K562 (cell line): ENCODE measurements around the gene PACS1. TPM values are rescaled to one million over a fixed set of nuclear protein-coding genes. Genes with fewer than 3 reads are reported as not detected.
A peak's percentile ranks its signal among the peaks of the same experiment; 100 is the strongest.

ENCODE experiments used
- ATAC-seq: fragments of 200-7000 bp; cut with Tn5 transposase; 3 replicates; pipeline ENCODE4 v1.9.1; 2020; ENCODE audit warnings: moderate library complexity
- BruUV-seq: library from RNA; stranded (reverse); fragments of 400-500 nt; replicated peaks from 2 replicates; lab custom pipeline; 2021; lab: Mats Ljungman, UMichigan
- CTCF ChIA-PET: fragments of 300-600 bp; formaldehyde crosslinking; extraction: SDS; loops from one replicate; lab custom pipeline; 2021; ENCODE audit warnings: low intra/inter-chr PET ratio; lab: Yijun Ruan, JAX
- POLR2A ChIA-PET: fragments of 300-600, 350-650 bp; sonication (Branson Sonifier 250); formaldehyde crosslinking; extraction: SDS; loops from one replicate; lab custom pipeline; 2021; ENCODE audit warnings: antibody characterized with exemption, inconsistent platforms; lab: Yijun Ruan, JAX
- DNase-seq, 4 experiments: peaks; one replicate each; pipeline versions ENCODE4 v3.0.0 to v3.0.0-alpha.2; 2011 to 2018; ENCODE audit warnings: low spot score in 3 of 4, mixed read lengths in 3 of 4; ENCODE audit errors: extremely low read depth in 1 of 4
- FAIRE-seq: peaks from 2 replicates; lab custom pipeline; 2011; peaks lifted over from hg19 to GRCh38; lab: Jason Lieb, UNC
- H2AFZ ChIP-seq: 2 replicates; pipeline ENCODE4 v1.6.0; 2011; ENCODE audit warnings: low read depth, low read length, control low read depth, inconsistent platforms
- H3K27ac ChIP-seq: fragments of 200-600 bp; 3 replicates; pipeline ENCODE4 v1.8.0; 2011; ENCODE audit warnings: low read depth, mild to moderate bottlenecking, control low read depth, inconsistent platforms, low read length, moderate library complexity, mixed read lengths; ENCODE audit errors: extremely low read depth
- H3K27me3 ChIP-seq, 2 experiments: fragments of 300-600 bp in 1 of 2; 2 replicates in 1 of 2; 3 replicates in 1 of 2; pipeline versions ENCODE4 v1.6.0 to v1.8.0; 2011; ENCODE audit warnings: inconsistent platforms in 2 of 2, low read length in 2 of 2, mild to moderate bottlenecking in 1 of 2, mixed read lengths in 1 of 2, moderate library complexity in 1 of 2; ENCODE audit not compliant: control insufficient read depth in 2 of 2, insufficient read depth in 2 of 2
- H3K36me3 ChIP-seq: fragments of 300-600 bp; 3 replicates; pipeline ENCODE4 v1.8.0; 2011; ENCODE audit warnings: mild to moderate bottlenecking, low read length, inconsistent platforms; ENCODE audit not compliant: control insufficient read depth, insufficient read depth
- H3K4me1 ChIP-seq, 2 experiments: fragments of 200-600 bp in 1 of 2; replicated peaks in 1 of 2; 2 replicates in 1 of 2; 3 replicates in 1 of 2; pipeline versions ENCODE4 v1.5.1 to v1.8.0; 2011; ENCODE audit warnings: inconsistent platforms in 2 of 2, low read length in 2 of 2, mild to moderate bottlenecking in 1 of 2, mixed read lengths in 1 of 2, moderate library complexity in 1 of 2; ENCODE audit not compliant: control insufficient read depth in 2 of 2, insufficient read depth in 2 of 2
- H3K4me2 ChIP-seq: 2 replicates; pipeline ENCODE4 v1.6.1; 2011; ENCODE audit warnings: low read length, control low read depth, inconsistent platforms, mixed read lengths; ENCODE audit not compliant: insufficient read depth
- H3K4me3 ChIP-seq: fragments of 200-600 bp; sonication (generic), shearing (Covaris generic); 2 replicates; pipeline ENCODE4 v1.5.1; 2016; ENCODE audit warnings: control low read depth, inconsistent platforms
- H3K79me2 ChIP-seq: fragments of 200-600 bp; 3 replicates; pipeline ENCODE4 v1.8.0; 2011; ENCODE audit warnings: low read length, inconsistent platforms; ENCODE audit not compliant: control insufficient read depth, insufficient read depth
- H3K9ac ChIP-seq, 2 experiments: 2 replicates each; pipeline versions ENCODE4 v1.6.0 to v1.6.1; 2011; ENCODE audit warnings: low read depth in 2 of 2, low read length in 2 of 2, control low read depth in 1 of 2, inconsistent platforms in 1 of 2, mild to moderate bottlenecking in 1 of 2, mixed read lengths in 1 of 2; ENCODE audit not compliant: insufficient read depth in 1 of 2
- H3K9me1 ChIP-seq: one replicate; pipeline ENCODE4 v1.6.0; 2011; ENCODE audit warnings: inconsistent platforms, mild to moderate bottlenecking, low read length, moderate library complexity; ENCODE audit not compliant: control insufficient read depth, insufficient read depth
- H3K9me3 ChIP-seq: replicated peaks from 2 replicates; pipeline ENCODE4 v1.5.1; 2011; ENCODE audit warnings: low read depth, low read length, inconsistent platforms; ENCODE audit not compliant: control insufficient read depth, insufficient read depth
- H4K20me1 ChIP-seq: replicated peaks from 2 replicates; pipeline ENCODE4 v1.6.1; 2011; ENCODE audit warnings: low read length, inconsistent platforms, mixed read lengths; ENCODE audit not compliant: control insufficient read depth, insufficient read depth
- CLOCK ChIP-seq: fragments of 250-450 bp; sonication (Bioruptor Pico); IDR thresholded peaks from 2 replicates; pipeline ENCODE4 v1.4.0; 2020; ENCODE audit warnings: mild to moderate bottlenecking, moderate library complexity, borderline replicate concordance
- MCM7 ChIP-seq, 2 experiments: fragments of 450-650 bp; IDR thresholded peaks; 2 replicates each; pipeline ENCODE4 v1.6.1; 2016 to 2018
- SMARCE1 ChIP-seq: fragments of 450-650 bp; IDR thresholded peaks from 2 replicates; pipeline ENCODE4 v1.7.1; 2016; ENCODE audit warnings: mild to moderate bottlenecking
- ZNF121 ChIP-seq: sonication (generic); formaldehyde crosslinking; conservative IDR thresholded peaks from 2 replicates; pipeline ENCODE4 v1.8.0; 2022; ENCODE audit warnings: missing genetic modification reagents
- WGBS: fragments of 100-300 bp; shearing (Covaris generic); methylation state at CpG from one replicate; pipeline ENCODE4 v1.1.6; 2016; ENCODE audit warnings: low coverage, mixed read lengths; ENCODE audit not compliant: insufficient coverage; ENCODE audit errors: missing lambda C conversion rate; 5-methylcytosine and 5-hydroxymethylcytosine counted together
- in situ Hi-C: fragments of 300-500 bp; cut with MboI; formaldehyde crosslinking; loops from 4 replicates; pipeline ENCODE4 v1.15.0; 2018; ENCODE audit warnings: inconsistent platforms, mixed read lengths
- intact Hi-C: fragments of 100-400 bp; cut with micrococcal nuclease; formaldehyde crosslinking; loops from 2 replicates; pipeline ENCODE4 v1.14.2; 2022
- polyA plus RNA-seq, 8 experiments: library from polyadenylated mRNA; depleted of rRNA in 4 of 8; stranded (reverse) in 5 of 8; unstranded in 3 of 8; fragments of >200 nt; fragmentation: Nextera tagmentation in 2 of 8; fragmentation: Illumina TruSeq in 1 of 8; extraction: Ambion mirVana in 2 of 8; extraction: Trizol in 1 of 8; gene quantifications; 2 replicates each; pipeline versions ENCODE4 v1.2.1 to v1.2.3, GENCODE V29; 2011 to 2014; ENCODE audit warnings: inconsistent platforms in 1 of 8, missing spikeins in 1 of 8
- total RNA-seq, 7 experiments: library from RNA; depleted of rRNA in 6 of 7; stranded (reverse); fragments of >200 nt in 6 of 7; fragmentation: Illumina TruSeq in 2 of 7; extraction: Trizol in 2 of 7; gene quantifications; 2 replicates each; pipeline versions ENCODE4 v1.2.1 to v1.2.3, GENCODE V29; 2011 to 2021; ENCODE audit warnings: low replicate concordance in 1 of 7

The PACS1 gene
- total and polyA plus RNA-seq, 9 of the 15 experiments (the other 6 are each of a cell fraction or from before 2014, with no cell fraction given): 0.34 to 28.1 (median 8.5) TPM

DNA sequence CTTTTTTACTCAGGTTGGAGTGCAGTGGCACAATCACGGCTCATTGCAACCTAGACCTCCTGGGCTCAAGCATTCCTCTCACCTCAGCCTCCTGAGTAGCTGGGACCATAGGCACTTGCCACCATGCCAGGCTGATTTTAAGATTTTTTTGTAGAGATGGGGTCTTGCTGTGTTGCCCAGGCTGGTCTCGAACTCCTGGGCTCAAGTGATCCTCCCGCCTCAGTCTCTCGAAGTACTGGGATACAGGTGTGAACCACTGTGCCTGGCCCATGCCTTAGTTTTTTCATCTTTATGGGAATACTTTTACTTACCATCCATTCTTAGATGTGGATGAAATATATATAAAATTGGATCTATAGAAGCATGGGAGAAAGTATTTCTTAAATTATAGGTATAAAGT is 5.2 kb downstream of the PACS1 start:
- H3K79me2 ChIP-seq: peaks cover 51% of the 10 kb centered on the region
- CTCF ChIA-PET: no interaction called here
- FAIRE-seq: no peak
- H3K27ac ChIP-seq: no peak overlapping the region
- no peak overlapping the region for H3K4me3 ChIP-seq
- H3K9ac ChIP-seq: no peak overlapping the region
- H4K20me1 ChIP-seq: peaks cover 3% of the 10 kb centered on the region; the same call in 1 of the 2 replicates
- 82% methylated on average over 4 of the region's 4 CpGs for whole genome bisulfite sequencing
- POLR2A ChIA-PET: no interaction called here
- BruUV-seq: no TSS peak
- peaks cover 23% of the 10 kb centered on the region; the same call in 1 of the 3 replicates for H3K36me3 ChIP-seq
- in situ Hi-C loops: no loop called here
- no peak for ATAC-seq
- H3K4me2 ChIP-seq: no peak overlapping the region
- DNase-seq: no peak
- H2AFZ ChIP-seq: no peak overlapping the region
- peaks cover 15 to 16% of the 10 kb centered on the region in 2 experiments for H3K4me1 ChIP-seq
- H3K9me3 ChIP-seq: no peaks in the 10 kb centered on the region
- intact Hi-C loops: no loop called here
- no peaks in the 10 kb centered on the region for H3K27me3 ChIP-seq
- H3K9me1 ChIP-seq: no peaks in the 10 kb centered on the region
- TF ChIP-seq ZNF121 (peak; percentile 77), MCM7 (IDR thresholded peaks at IDR 0.05) (no peak), CLOCK (CRISPR knock-in tag) (no peak), SMARCE1 (no peak)
